Loucy (cell line): ENCODE data around the gene ITPRIPL1.

ENCODE experiments used
- H2AFZ ChIP-seq: fragments of 200-600 bp; sonication (generic); 2 replicates; pipeline ENCODE4 v1.6.0; 2016; ENCODE audit warnings: antibody characterized with exemption, mild to moderate bottlenecking, low read length, moderate library complexity
- H3F3A ChIP-seq: fragments of 200-600 bp; 2 replicates; pipeline ENCODE4 v1.6.0; 2016; ENCODE audit warnings: antibody characterized with exemption, low read depth, mild to moderate bottlenecking
- H3K27me3 ChIP-seq: fragments of 200-600 bp; sonication (generic); 2 replicates; pipeline ENCODE4 v1.6.1; 2014; ENCODE audit warnings: low read length, mild to moderate bottlenecking; ENCODE audit not compliant: insufficient read depth, poor library complexity, severe bottlenecking
- H3K36me3 ChIP-seq: fragments of 200-600 bp; sonication (generic); 2 replicates; pipeline ENCODE4 v1.6.1; 2016; ENCODE audit warnings: low read length; ENCODE audit not compliant: insufficient read depth
- H3K4me1 ChIP-seq: fragments of 200-600 bp; sonication (generic); 2 replicates; pipeline ENCODE4 v1.5.1; 2014; ENCODE audit warnings: low read length, mild to moderate bottlenecking; ENCODE audit not compliant: insufficient read depth, poor library complexity, severe bottlenecking
- H3K4me2 ChIP-seq: fragments of 200-600 bp; sonication (generic); 2 replicates; pipeline ENCODE4 v1.6.0; 2014; ENCODE audit warnings: antibody characterized with exemption, low read length, low read depth, mild to moderate bottlenecking; ENCODE audit not compliant: poor library complexity, severe bottlenecking
- H3K4me3 ChIP-seq: fragments of 200-600 bp; sonication (generic); 2 replicates; pipeline ENCODE4 v1.5.1; 2014; ENCODE audit warnings: low read length, mild to moderate bottlenecking, mixed read lengths; ENCODE audit not compliant: poor library complexity, severe bottlenecking
- H3K79me2 ChIP-seq: fragments of 200-600 bp; sonication (generic); 2 replicates; pipeline ENCODE4 v1.6.1; 2014; ENCODE audit warnings: low read length; ENCODE audit not compliant: insufficient read depth
- H3K9ac ChIP-seq: fragments of 200-600 bp; sonication (generic); 2 replicates; pipeline ENCODE4 v1.6.0; 2014; ENCODE audit warnings: mild to moderate bottlenecking, low read depth, low read length, moderate library complexity; ENCODE audit not compliant: poor library complexity, severe bottlenecking
- H3K9me2 ChIP-seq: fragments of 200-600 bp; sonication (generic); replicated peaks from 2 replicates; pipeline ENCODE4 v1.6.1; 2016; ENCODE audit warnings: low read depth, low read length, mixed read lengths
- H3K9me3 ChIP-seq: fragments of 200-600 bp; sonication (generic); 2 replicates; pipeline ENCODE4 v1.6.1; 2014; ENCODE audit warnings: mild to moderate bottlenecking, antibody characterized with exemption, low read length, low read depth; ENCODE audit not compliant: insufficient read depth
- H4K20me1 ChIP-seq: fragments of 200-600 bp; sonication (generic); 2 replicates; pipeline ENCODE4 v1.6.0; 2014; ENCODE audit warnings: antibody characterized with exemption, low read length, mild to moderate bottlenecking; ENCODE audit not compliant: insufficient read depth, poor library complexity, severe bottlenecking
- CTCF ChIP-seq: fragments of 200-600 bp; sonication (generic); conservative IDR thresholded peaks from 2 replicates; pipeline ENCODE4 v1.5.1; 2014; ENCODE audit warnings: mild to moderate bottlenecking, antibody characterized with exemption, low read length
- EZH2phosphoT487 ChIP-seq: fragments of 200-600 bp; IDR thresholded peaks from 2 replicates; pipeline ENCODE4 v1.6.1; 2018; ENCODE audit warnings: antibody characterized with exemption, mild to moderate bottlenecking, moderate library complexity, borderline replicate concordance

Gene ITPRIPL1

GRCh38 chr2:96347395-96347794, 22.3 kb downstream of the ITPRIPL1 start:
- H3K9me2 ChIP-seq = no peaks in the 10 kb centered on the region
- H3K9ac ChIP-seq = no peak overlapping the region
- H3K4me1 ChIP-seq = no peaks in the 10 kb centered on the region
- TF ChIP-seq CTCF (no peak), EZH2phosphoT487 (no peak)
- no peaks in the 10 kb centered on the region for H3K9me3 ChIP-seq
- H3K79me2 ChIP-seq = peaks cover 28% of the 10 kb centered on the region; the same call in 1 of the 2 replicates
- no peaks in the 10 kb centered on the region for H3F3A ChIP-seq
- peaks cover 92% of the 10 kb centered on the region for H3K36me3 ChIP-seq
- no peak overlapping the region for H3K4me3 ChIP-seq
- no peak overlapping the region for H3K4me2 ChIP-seq
- H3K27me3 ChIP-seq = no peaks in the 10 kb centered on the region
- H2AFZ ChIP-seq = no peak overlapping the region
- no peaks in the 10 kb centered on the region for H4K20me1 ChIP-seq

GRCh38 chr2:96353032-96353561, 28.0 kb downstream of the ITPRIPL1 start:
- H3K4me1 ChIP-seq = no peaks in the 10 kb centered on the region
- H3F3A ChIP-seq = no peaks in the 10 kb centered on the region
- H3K79me2 ChIP-seq = no peaks in the 10 kb centered on the region
- no peak for TF ChIP-seq EZH2phosphoT487
- TF ChIP-seq CTCF = no peak
- H3K9me2 ChIP-seq = no peaks in the 10 kb centered on the region
- no peak overlapping the region for H3K4me3 ChIP-seq
- no peaks in the 10 kb centered on the region for H3K27me3 ChIP-seq
- no peak overlapping the region for H3K4me2 ChIP-seq
- H3K9me3 ChIP-seq = no peaks in the 10 kb centered on the region
- peaks cover 82% of the 10 kb centered on the region for H3K36me3 ChIP-seq
- H4K20me1 ChIP-seq = no peaks in the 10 kb centered on the region
- no peak overlapping the region for H3K9ac ChIP-seq
- H2AFZ ChIP-seq = no peak overlapping the region

GRCh38 chr2:96353606-96354101, 28.5 kb downstream of the ITPRIPL1 start:
- H3K36me3 ChIP-seq = peaks cover 83% of the 10 kb centered on the region
- H3K9ac ChIP-seq = no peak overlapping the region
- TF ChIP-seq CTCF (no peak), EZH2phosphoT487 (no peak)

More at GRCh38 chr2:96353606-96354101, 28.5 kb downstream of the ITPRIPL1 start:
- no peaks in the 10 kb centered on the region for H4K20me1 ChIP-seq
- no peaks in the 10 kb centered on the region for H3K79me2 ChIP-seq
- no peaks in the 10 kb centered on the region for H3K27me3 ChIP-seq
- no peaks in the 10 kb centered on the region for H3F3A ChIP-seq
- no peak overlapping the region for H3K4me3 ChIP-seq
- H3K9me2 ChIP-seq = no peaks in the 10 kb centered on the region
- no peaks in the 10 kb centered on the region for H3K9me3 ChIP-seq
- no peaks in the 10 kb centered on the region for H3K4me1 ChIP-seq
- H2AFZ ChIP-seq = no peak overlapping the region
- no peak overlapping the region for H3K4me2 ChIP-seq
